Neural cell (in vitro differentiated cells): ENCODE measurements around the gene DSC1. TPM values are rescaled to one million over a fixed set of nuclear protein-coding genes. Genes with fewer than 3 reads are reported as not detected.
"Not testable (repeated sequence)": the region's sequence is repeated elsewhere in the genome, so short reads cannot be mapped to it uniquely, and the experiment has no call there.

Experiments used
- H2AFZ ChIP-seq: fragments of 200-600, 300-800 bp; sonication (generic), shearing (Covaris generic); 2 replicates; pipeline ENCODE4 v1.6.0; 2014; ENCODE audit warnings: low read depth, mild to moderate bottlenecking, antibody characterized with exemption, low read length, moderate library complexity
- H3F3A ChIP-seq: fragments of 200-600 bp; shearing (Covaris generic); 2 replicates; pipeline ENCODE4 v1.6.1; 2016; ENCODE audit warnings: mild to moderate bottlenecking, moderate library complexity, mixed read lengths, antibody characterized with exemption, low read length; ENCODE audit not compliant: insufficient read depth, poor library complexity, severe bottlenecking
- H3K27ac ChIP-seq: fragments of 200-600, 300-800 bp; sonication (generic), shearing (Covaris generic); 2 replicates; pipeline ENCODE4 v1.5.1; 2014; ENCODE audit warnings: mild to moderate bottlenecking, low read length, moderate library complexity
- H3K27me3 ChIP-seq: fragments of 300-800, 200-600 bp; sonication (generic), shearing (Covaris generic); 2 replicates; pipeline ENCODE4 v1.6.0; 2014; ENCODE audit warnings: mild to moderate bottlenecking, low read depth, low read length, moderate library complexity; ENCODE audit not compliant: insufficient read depth
- H3K36me3 ChIP-seq: fragments of 300-800, 200-600 bp; sonication (generic), shearing (Covaris generic); 2 replicates; pipeline ENCODE4 v1.5.1; 2014; ENCODE audit warnings: mild to moderate bottlenecking, antibody characterized with exemption, low read length, moderate library complexity; ENCODE audit not compliant: insufficient read depth
- H3K4me2 ChIP-seq: fragments of 300-800, 200-600 bp; sonication (generic), shearing (Covaris generic); 2 replicates; pipeline ENCODE4 v1.6.0; 2014; ENCODE audit warnings: mild to moderate bottlenecking, low read length
- H3K4me3 ChIP-seq: fragments of 300-800, 200-600 bp; sonication (generic), shearing (Covaris generic); 2 replicates; pipeline ENCODE4 v1.5.1; 2014; ENCODE audit warnings: mild to moderate bottlenecking, low read length, moderate library complexity
- H3K79me2 ChIP-seq: fragments of 200-600 bp; shearing (Covaris generic); replicated peaks from 2 replicates; pipeline ENCODE4 v1.6.0; 2014; ENCODE audit warnings: mild to moderate bottlenecking, low read length, moderate library complexity; ENCODE audit not compliant: insufficient read depth
- H3K9ac ChIP-seq: fragments of 300-800, 200-600 bp; sonication (generic), shearing (Covaris generic); 2 replicates; pipeline ENCODE4 v1.6.1; 2016; ENCODE audit warnings: mild to moderate bottlenecking, low read length, mixed read lengths
- H3K9me2 ChIP-seq: fragments of 200-600 bp; shearing (Covaris generic); 2 replicates; pipeline ENCODE4 v1.6.1; 2016; ENCODE audit warnings: mild to moderate bottlenecking, low read length, mixed read lengths; ENCODE audit not compliant: insufficient read depth
- H3K9me3 ChIP-seq: fragments of 200-600, 300-800 bp; sonication (generic), shearing (Covaris generic); 2 replicates; pipeline ENCODE4 v1.6.1; 2016; ENCODE audit warnings: mild to moderate bottlenecking, mixed run types, low read length, moderate library complexity, mixed read lengths
- H4K20me1 ChIP-seq: fragments of 200-600 bp; shearing (Covaris generic); 2 replicates; pipeline ENCODE4 v1.6.1; 2016; ENCODE audit warnings: mild to moderate bottlenecking, mixed run types; ENCODE audit not compliant: insufficient read depth
- CTCF ChIP-seq: fragments of 450-650 bp; IDR thresholded peaks from 2 replicates; pipeline ENCODE4 v1.5.1; 2014; ENCODE audit warnings: antibody characterized with exemption, mild to moderate bottlenecking, moderate library complexity; ENCODE audit not compliant: poor library complexity, severe bottlenecking
- EP300 ChIP-seq: fragments of 450-650 bp; conservative IDR thresholded peaks from 2 replicates; pipeline ENCODE4 v1.6.1; 2014; ENCODE audit warnings: antibody characterized with exemption, mild to moderate bottlenecking, moderate library complexity; ENCODE audit not compliant: poor library complexity, severe bottlenecking
- EZH2 ChIP-seq: fragments of 200-600, 300-800 bp; shearing (Covaris generic), sonication (generic); IDR thresholded peaks from 2 replicates; pipeline ENCODE4 v1.6.1; 2014; ENCODE audit warnings: antibody characterized with exemption, low read length, borderline replicate concordance, mild to moderate bottlenecking; ENCODE audit not compliant: insufficient read depth, poor library complexity, severe bottlenecking
- MXI1 ChIP-seq: fragments of 450-650 bp; conservative IDR thresholded peaks from 2 replicates; pipeline ENCODE4 v1.6.1; 2014; ENCODE audit warnings: antibody characterized with exemption, mild to moderate bottlenecking; ENCODE audit not compliant: poor library complexity, severe bottlenecking
- POLR2AphosphoS5 ChIP-seq: IDR thresholded peaks from 2 replicates; pipeline ENCODE4 v1.6.1; 2012
- RAD21 ChIP-seq: fragments of 450-650 bp; conservative IDR thresholded peaks from 2 replicates; pipeline ENCODE4 v1.6.1; 2014; ENCODE audit warnings: antibody characterized with exemption, mild to moderate bottlenecking, moderate library complexity
- REST ChIP-seq: IDR thresholded peaks from 2 replicates; pipeline ENCODE4 v1.6.1; 2012; ENCODE audit warnings: borderline replicate concordance
- SMC3 ChIP-seq: fragments of 450-650 bp; conservative IDR thresholded peaks from 2 replicates; pipeline ENCODE4 v1.6.1; 2014; ENCODE audit warnings: antibody characterized with exemption, mild to moderate bottlenecking, moderate library complexity; ENCODE audit not compliant: poor library complexity
- TAF1 ChIP-seq: IDR thresholded peaks from 2 replicates; pipeline ENCODE4 v1.6.1; 2012; ENCODE audit warnings: low read depth
- polyA plus RNA-seq: library from polyadenylated mRNA; depleted of rRNA; stranded (reverse); fragments of >200 nt; gene quantifications from 2 replicates; pipeline ENCODE4 v1.2.3, GENCODE V29; 2014

Gene DSC1
- polyA plus RNA-seq, 1 donor from 2014 or later, result not detected

GRCh38 chr18:31125878-31126277 is 36.8 kb downstream of the DSC1 start:
- Histone ChIP-seq H3K4me3 (no peak overlapping the region), H3K4me2 (no peak overlapping the region), H3K9me2 (no peaks in the 10 kb centered on the region), H2AFZ (no peak overlapping the region), H4K20me1 (no peaks in the 10 kb centered on the region), H3K27me3 (no peaks in the 10 kb centered on the region), H3K27ac (no peak overlapping the region), H3K9ac (no peak overlapping the region), H3K9me3 (no peaks in the 10 kb centered on the region), H3F3A (no peaks in the 10 kb centered on the region), H3K79me2 (no peaks in the 10 kb centered on the region), H3K36me3 (no peaks in the 10 kb centered on the region)
- TF ChIP-seq REST, result no peak
- no peak for TF ChIP-seq POLR2AphosphoS5
- TF ChIP-seq RAD21, result no peak
- TF ChIP-seq TAF1, result no peak
- TF ChIP-seq CTCF, result no peak
- TF ChIP-seq SMC3, result no peak
- no peak for TF ChIP-seq EZH2
- no peak for TF ChIP-seq MXI1
- no peak for TF ChIP-seq EP300

GRCh38 chr18:31123125-31123524 is 39.5 kb downstream of the DSC1 start:
- not testable (repeated sequence) for H3K27me3 ChIP-seq, H4K20me1 ChIP-seq, H3K9me2 ChIP-seq, H3F3A ChIP-seq, H3K36me3 ChIP-seq, H3K9me3 ChIP-seq, H2AFZ ChIP-seq, H3K4me2 ChIP-seq, H3K9ac ChIP-seq, H3K79me2 ChIP-seq, H3K4me3 ChIP-seq, H3K27ac ChIP-seq

- H3K4me2 ChIP-seq, result no peak overlapping the region
- H3K79me2 ChIP-seq, result no peaks in the 10 kb centered on the region
- no peaks in the 10 kb centered on the region for H3K9me3 ChIP-seq
- H3K4me3 ChIP-seq, result no peak overlapping the region
- H2AFZ ChIP-seq, result no peak overlapping the region
- H3K9ac ChIP-seq, result no peak overlapping the region
- H4K20me1 ChIP-seq, result no peaks in the 10 kb centered on the region
- no peak for TF ChIP-seq TAF1
- TF ChIP-seq POLR2AphosphoS5, result no peak
- no peaks in the 10 kb centered on the region for H3K27me3 ChIP-seq
- no peaks in the 10 kb centered on the region for H3F3A ChIP-seq
- no peaks in the 10 kb centered on the region for H3K9me2 ChIP-seq
- H3K36me3 ChIP-seq, result no peaks in the 10 kb centered on the region
- no peak overlapping the region for H3K27ac ChIP-seq
Observed at GRCh38 chr18:31120594-31120993, 42.1 kb downstream of the DSC1 start.
